HFFc6 (cell line): Measurements from ENCODE around the gene HOTAIR. TPM values are rescaled to one million over a fixed set of nuclear protein-coding genes. Genes with fewer than 3 reads are reported as not detected.

Experiments used
- DNase-seq: peaks from one replicate; pipeline ENCODE4 v3.0.0-alpha.2; 2018
- H3K27ac Mint-ChIP-seq: 2 replicates; pipeline ENCODE4 v1.8.0; 2020; ENCODE audit warnings: mild to moderate bottlenecking, mixed read lengths
- H3K27me3 Mint-ChIP-seq: 2 replicates; pipeline ENCODE4 v1.8.0; 2021; ENCODE audit warnings: mild to moderate bottlenecking, moderate library complexity, mixed read lengths; ENCODE audit not compliant: insufficient read depth
- H3K36me3 Mint-ChIP-seq: 2 replicates; pipeline ENCODE4 v1.8.0; 2021; ENCODE audit warnings: low read depth, mixed read lengths
- H3K4me1 Mint-ChIP-seq: 2 replicates; pipeline ENCODE4 v1.8.0; 2020; ENCODE audit warnings: low read depth, mixed read lengths
- H3K4me3 Mint-ChIP-seq: 2 replicates; pipeline ENCODE4 v1.8.0; 2020; ENCODE audit warnings: mild to moderate bottlenecking, moderate library complexity, mixed read lengths
- H3K9me3 Mint-ChIP-seq: 2 replicates; pipeline ENCODE4 v1.8.0; 2020; ENCODE audit warnings: mild to moderate bottlenecking, mixed read lengths
- total RNA-seq, 6 experiments: library from RNA; stranded (reverse); fragmentation: NEBNext Ultra II Directional; extraction: Animal tissue kit (Norgen Biotek cat#: 25700); gene quantifications; 2 replicates in 1 of 6; 3 replicates in 5 of 6; pipeline ENCODE4 v1.2.3, GENCODE V29; 2021
- TF ChIP-seq, protein P1 (sequence below): fragments of 200-600 bp; sonication (generic); IDR thresholded peaks from 2 replicates; pipeline ENCODE4 v1.5.0; 2021; ENCODE audit warnings: antibody characterized with exemption, mild to moderate bottlenecking

The HOTAIR gene
- total RNA-seq, 6 experiments from 2014 or later: 0.26 to 3.7 (median 2.8) TPM; not detected in 1

DNA sequence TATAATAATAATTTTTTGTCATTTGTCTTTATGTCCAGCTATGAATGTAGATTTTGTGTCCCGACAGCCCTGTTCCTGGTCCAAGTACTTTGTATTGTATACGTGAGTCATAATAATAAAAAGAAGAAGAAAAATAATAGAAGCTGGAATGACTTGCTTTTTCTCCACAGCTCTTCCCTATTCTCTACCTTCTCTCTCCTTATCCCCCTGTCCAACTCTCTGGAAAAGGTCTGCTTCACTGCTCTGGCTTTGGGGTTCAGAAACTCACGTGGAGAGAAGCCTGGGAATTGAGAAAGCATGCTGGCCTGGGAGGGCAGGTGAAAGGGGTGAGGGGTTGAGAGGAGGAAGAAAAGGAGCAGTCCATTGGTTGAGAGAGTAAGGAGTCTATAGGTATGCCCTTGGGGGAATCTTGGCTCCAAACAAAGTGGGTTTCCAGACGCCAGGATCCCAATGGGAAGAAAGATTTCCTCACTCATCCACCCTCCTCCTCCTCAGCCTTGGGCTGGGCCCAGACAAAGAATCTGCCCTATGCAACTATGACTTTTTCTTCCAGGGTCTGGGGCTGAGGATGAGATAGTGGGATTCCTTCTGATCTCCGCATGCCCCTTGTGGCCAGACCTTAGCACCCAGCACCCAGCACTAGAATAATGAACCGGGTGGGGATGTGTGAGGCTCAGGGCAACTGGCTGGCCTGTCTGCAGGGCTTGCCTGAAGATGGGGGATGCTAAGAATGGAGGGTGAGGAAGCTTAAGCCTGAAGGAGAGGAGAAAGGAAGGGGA lies 38.1 kb upstream of the HOTAIR start:
- Mint-ChIP-seq H3K36me3 (no peaks in the 10 kb centered on the region), H3K27me3 (peaks cover 69% of the 10 kb centered on the region), H3K4me3 (no peak overlapping the region), H3K27ac (no peak overlapping the region), H3K9me3 (no peaks in the 10 kb centered on the region), H3K4me1 (peaks cover 24% of the 10 kb centered on the region)
- TF ChIP-seq, protein P1, sequence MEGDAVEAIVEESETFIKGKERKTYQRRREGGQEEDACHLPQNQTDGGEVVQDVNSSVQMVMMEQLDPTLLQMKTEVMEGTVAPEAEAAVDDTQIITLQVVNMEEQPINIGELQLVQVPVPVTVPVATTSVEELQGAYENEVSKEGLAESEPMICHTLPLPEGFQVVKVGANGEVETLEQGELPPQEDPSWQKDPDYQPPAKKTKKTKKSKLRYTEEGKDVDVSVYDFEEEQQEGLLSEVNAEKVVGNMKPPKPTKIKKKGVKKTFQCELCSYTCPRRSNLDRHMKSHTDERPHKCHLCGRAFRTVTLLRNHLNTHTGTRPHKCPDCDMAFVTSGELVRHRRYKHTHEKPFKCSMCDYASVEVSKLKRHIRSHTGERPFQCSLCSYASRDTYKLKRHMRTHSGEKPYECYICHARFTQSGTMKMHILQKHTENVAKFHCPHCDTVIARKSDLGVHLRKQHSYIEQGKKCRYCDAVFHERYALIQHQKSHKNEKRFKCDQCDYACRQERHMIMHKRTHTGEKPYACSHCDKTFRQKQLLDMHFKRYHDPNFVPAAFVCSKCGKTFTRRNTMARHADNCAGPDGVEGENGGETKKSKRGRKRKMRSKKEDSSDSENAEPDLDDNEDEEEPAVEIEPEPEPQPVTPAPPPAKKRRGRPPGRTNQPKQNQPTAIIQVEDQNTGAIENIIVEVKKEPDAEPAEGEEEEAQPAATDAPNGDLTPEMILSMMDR: no peak
- DNase-seq: no peak

GRCh38 chr12:54011665-54012532 lies 37.1 kb upstream of the HOTAIR start:
- TF ChIP-seq, protein P1: no peak
- H3K9me3 Mint-ChIP-seq: no peaks in the 10 kb centered on the region
- DNase-seq: no peak
- no peak overlapping the region for H3K4me3 Mint-ChIP-seq
- peaks cover 72% of the 10 kb centered on the region for H3K27me3 Mint-ChIP-seq
- no peaks in the 10 kb centered on the region for H3K36me3 Mint-ChIP-seq
- H3K4me1 Mint-ChIP-seq: peaks cover 17% of the 10 kb centered on the region
- no peak overlapping the region for H3K27ac Mint-ChIP-seq

GRCh38 chr12:54010972-54011664 lies 36.4 kb upstream of the HOTAIR start:
- Mint-ChIP-seq H3K27me3 (peaks cover 72% of the 10 kb centered on the region), H3K4me3 (peak overlapping the region; percentile 37), H3K9me3 (no peaks in the 10 kb centered on the region), H3K27ac (no peak overlapping the region), H3K36me3 (no peaks in the 10 kb centered on the region), H3K4me1 (peaks cover 19% of the 10 kb centered on the region)
- TF ChIP-seq, protein P1: no peak
- DNase-seq: no peak

DNA sequence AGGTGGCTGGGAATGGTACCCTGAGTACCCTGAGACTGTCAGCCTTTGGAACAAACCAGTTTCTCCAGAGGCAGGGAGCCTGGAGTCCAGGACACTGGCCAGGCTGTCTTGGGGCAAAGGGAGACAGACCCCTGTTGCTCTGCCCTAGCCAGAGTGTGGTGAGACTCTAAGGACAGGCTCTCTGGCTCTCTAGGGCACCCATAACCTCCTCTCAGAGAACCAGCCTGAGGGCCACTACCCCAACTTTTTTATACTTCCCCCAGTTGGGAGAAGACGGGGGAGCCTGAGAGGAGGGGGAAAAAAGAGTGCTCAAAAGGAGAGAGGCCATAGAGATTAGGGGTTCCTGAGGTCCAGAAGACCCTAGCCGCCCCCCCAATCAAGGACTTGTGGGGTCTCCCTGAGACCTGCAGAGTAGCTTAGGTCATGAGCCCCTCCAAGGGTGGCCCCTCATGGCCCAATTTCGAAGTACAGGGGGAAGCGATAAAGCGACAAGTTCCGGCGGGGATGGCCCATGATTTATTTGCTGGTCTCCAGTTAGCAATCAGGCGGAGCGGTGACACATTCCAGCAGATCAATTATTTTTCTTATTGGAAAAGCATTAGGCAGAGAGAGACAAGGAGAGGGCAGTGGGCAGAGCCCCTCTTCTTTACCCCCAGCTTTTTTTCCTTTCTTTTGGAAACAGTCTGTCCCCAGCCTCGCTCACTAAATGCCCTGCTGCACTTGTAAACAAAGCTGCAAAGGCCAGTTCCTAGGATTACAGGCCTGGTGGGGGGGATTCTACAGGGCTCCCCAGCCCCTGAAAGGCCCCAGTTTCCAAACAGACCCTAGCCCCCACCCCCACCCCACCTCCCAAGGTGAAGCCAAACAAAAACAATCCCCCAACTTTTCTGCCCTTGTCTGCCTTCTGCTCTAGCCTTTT lies 35.6 kb upstream of the HOTAIR start:
- H3K27ac Mint-ChIP-seq: no peak overlapping the region
- TF ChIP-seq, protein P1: no peak
- peaks cover 76% of the 10 kb centered on the region for H3K27me3 Mint-ChIP-seq
- DNase-seq: no peak
- H3K4me1 Mint-ChIP-seq: peaks cover 22% of the 10 kb centered on the region
- no peak overlapping the region for H3K4me3 Mint-ChIP-seq
- no peaks in the 10 kb centered on the region for H3K36me3 Mint-ChIP-seq
- H3K9me3 Mint-ChIP-seq: no peaks in the 10 kb centered on the region
